ENCODE data around the gene ZNF304. TPM values are rescaled to one million over a fixed set of nuclear protein-coding genes. Genes with fewer than 3 reads are reported as not detected.
A peak's percentile ranks its signal among the peaks of the same experiment; 100 is the strongest.

The ZNF304 gene
- total RNA-seq (6.9 and 7.5 TPM in 2 replicates), polyA plus RNA-seq (2.0 and 3.0 TPM in 2 replicates)

DNA sequence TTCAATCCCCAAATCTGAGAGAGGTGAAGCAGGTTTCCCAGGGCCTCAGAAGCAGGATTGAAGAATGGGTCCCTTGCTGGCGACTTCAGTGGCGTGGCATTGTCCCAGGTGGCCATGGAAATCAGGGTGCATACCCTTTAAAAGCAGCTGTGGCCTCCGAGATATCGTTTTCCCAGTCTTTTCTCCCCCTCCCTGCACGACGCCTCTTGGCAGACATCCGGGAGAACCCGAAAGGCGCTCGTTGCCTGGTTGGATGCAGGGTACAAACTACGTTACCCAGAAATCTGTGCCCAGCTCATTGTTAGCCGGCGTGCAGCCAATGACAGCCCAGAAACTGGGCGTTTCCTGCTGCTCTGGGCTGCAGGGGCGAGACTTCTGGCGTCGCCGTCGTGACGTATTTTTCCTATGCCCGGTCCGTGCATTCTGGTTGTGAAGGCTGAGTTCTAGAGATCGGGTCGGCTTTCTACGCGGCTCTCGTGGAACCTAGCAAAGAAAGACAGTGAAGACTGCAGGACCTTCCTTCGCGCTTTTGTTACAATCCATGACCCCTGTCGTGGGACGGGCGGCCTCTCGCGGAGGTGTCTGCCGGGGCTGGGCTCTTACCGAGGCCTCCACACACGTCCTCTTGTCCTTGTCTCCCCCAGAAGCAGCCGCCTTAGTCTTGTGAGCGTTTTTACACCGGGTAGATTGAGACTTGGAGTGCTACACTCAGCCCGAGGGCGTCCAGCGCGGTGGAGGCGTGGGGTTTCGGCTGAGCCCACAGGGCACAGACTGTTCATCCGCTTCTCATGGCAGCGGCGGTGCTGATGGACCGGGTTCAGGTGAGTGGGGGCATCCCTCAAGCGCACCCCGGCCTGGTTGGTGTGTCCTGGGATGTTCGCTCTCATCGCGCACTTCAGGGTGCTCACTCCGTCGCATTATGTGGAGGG, at the start of gene ZNF304:
Gene ZNF304 (plus strand): TSS at position 395 of the 929 bp plus-strand sequence. CDS start 394 bp downstream, at position 789.
- Histone ChIP-seq H3K27me3 (no peaks in the 10 kb centered on the region), H3K4me3 (peak within 1 kb of the TSS; percentile 85), H3K9me2 (replicated peaks; ENCODE audit: insufficient read depth) (no peaks in the 10 kb centered on the region), H2AFZ (peak within 1 kb of the TSS; percentile 72), H3K36me3 (replicated peaks; ENCODE audit: insufficient read depth, low read depth) (no peaks in the 10 kb centered on the region), H3K79me2 (peaks cover 29% of the 10 kb centered on the region), H3K4me1 (ENCODE audit: insufficient read depth) (peaks cover 12% of the 10 kb centered on the region), H4K20me1 (ENCODE audit: insufficient read depth, poor library complexity, severe bottlenecking) (no peaks in the 10 kb centered on the region), H3K4me2 (peak within 1 kb of the TSS; percentile 98), H3K27ac (peak within 1 kb of the TSS; percentile 88), H3K9me3 (ENCODE audit: low read depth) (no peaks in the 10 kb centered on the region)
- TF ChIP-seq EZH2 (IDR thresholded peaks at IDR 0.05; ENCODE audit: borderline replicate concordance): no peak
- no peak for TF ChIP-seq EZH2phosphoT487 (IDR thresholded peaks at IDR 0.05; ENCODE audit: low read depth, severe bottlenecking, unreplicated experiment)
- TF ChIP-seq, protein P1, sequence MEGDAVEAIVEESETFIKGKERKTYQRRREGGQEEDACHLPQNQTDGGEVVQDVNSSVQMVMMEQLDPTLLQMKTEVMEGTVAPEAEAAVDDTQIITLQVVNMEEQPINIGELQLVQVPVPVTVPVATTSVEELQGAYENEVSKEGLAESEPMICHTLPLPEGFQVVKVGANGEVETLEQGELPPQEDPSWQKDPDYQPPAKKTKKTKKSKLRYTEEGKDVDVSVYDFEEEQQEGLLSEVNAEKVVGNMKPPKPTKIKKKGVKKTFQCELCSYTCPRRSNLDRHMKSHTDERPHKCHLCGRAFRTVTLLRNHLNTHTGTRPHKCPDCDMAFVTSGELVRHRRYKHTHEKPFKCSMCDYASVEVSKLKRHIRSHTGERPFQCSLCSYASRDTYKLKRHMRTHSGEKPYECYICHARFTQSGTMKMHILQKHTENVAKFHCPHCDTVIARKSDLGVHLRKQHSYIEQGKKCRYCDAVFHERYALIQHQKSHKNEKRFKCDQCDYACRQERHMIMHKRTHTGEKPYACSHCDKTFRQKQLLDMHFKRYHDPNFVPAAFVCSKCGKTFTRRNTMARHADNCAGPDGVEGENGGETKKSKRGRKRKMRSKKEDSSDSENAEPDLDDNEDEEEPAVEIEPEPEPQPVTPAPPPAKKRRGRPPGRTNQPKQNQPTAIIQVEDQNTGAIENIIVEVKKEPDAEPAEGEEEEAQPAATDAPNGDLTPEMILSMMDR (IDR thresholded peaks at IDR 0.05; ENCODE audit: poor library complexity): no peak
- WGBS (ENCODE audit: low lambda C conversion rate, missing lambda C conversion rate): 2% methylated on average over 57 of the region's 57 CpGs
- DNase-seq (ENCODE audit: low spot score): peak; percentile 95

DNA sequence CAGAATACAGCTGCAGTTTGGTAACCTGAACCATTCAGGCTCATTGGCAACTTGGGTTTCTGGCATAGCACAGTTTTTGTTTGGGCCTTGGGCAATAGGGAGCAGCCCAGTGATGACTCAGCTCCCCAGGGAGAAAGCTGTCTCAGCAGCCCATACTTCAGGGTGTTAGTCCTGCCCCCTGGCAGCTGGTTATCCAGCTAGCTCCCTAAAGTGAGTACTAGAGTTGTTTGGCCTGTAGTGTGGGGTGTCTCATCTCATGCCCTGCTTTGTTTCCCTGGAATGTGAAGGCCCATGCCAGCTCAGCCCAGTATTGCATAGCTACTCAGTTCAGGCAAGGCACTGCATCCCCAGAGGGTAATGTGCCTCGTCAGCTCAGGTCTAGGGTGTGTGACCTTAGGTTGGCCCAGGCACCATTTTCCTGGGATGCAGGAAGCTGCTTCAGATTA, 49.0 kb upstream of the ZNF304 start:
- Histone ChIP-seq H3K4me1 (ENCODE audit: insufficient read depth) (no peaks in the 10 kb centered on the region), H3K36me3 (replicated peaks; ENCODE audit: insufficient read depth, low read depth) (peaks cover 3% of the 10 kb centered on the region), H2AFZ (no peak overlapping the region), H3K9me2 (replicated peaks; ENCODE audit: insufficient read depth) (no peaks in the 10 kb centered on the region), H3K9me3 (ENCODE audit: low read depth) (no peaks in the 10 kb centered on the region), H3K27ac (no peak overlapping the region), H3K27me3 (no peaks in the 10 kb centered on the region), H3K79me2 (peaks cover 60% of the 10 kb centered on the region), H4K20me1 (ENCODE audit: insufficient read depth, poor library complexity, severe bottlenecking) (peaks cover 8% of the 10 kb centered on the region), H3K4me3 (no peak overlapping the region), H3K4me2 (no peak overlapping the region)
- TF ChIP-seq EZH2 (IDR thresholded peaks at IDR 0.05; ENCODE audit: borderline replicate concordance) (no peak), EZH2phosphoT487 (IDR thresholded peaks at IDR 0.05; ENCODE audit: low read depth, severe bottlenecking, unreplicated experiment) (no peak)
- TF ChIP-seq, protein P1 (IDR thresholded peaks at IDR 0.05; ENCODE audit: poor library complexity): no peak
- WGBS (ENCODE audit: low lambda C conversion rate, missing lambda C conversion rate): 100% methylated on average over 1 of the region's 1 CpG
- DNase-seq (ENCODE audit: low spot score): peak; percentile 52

DNA sequence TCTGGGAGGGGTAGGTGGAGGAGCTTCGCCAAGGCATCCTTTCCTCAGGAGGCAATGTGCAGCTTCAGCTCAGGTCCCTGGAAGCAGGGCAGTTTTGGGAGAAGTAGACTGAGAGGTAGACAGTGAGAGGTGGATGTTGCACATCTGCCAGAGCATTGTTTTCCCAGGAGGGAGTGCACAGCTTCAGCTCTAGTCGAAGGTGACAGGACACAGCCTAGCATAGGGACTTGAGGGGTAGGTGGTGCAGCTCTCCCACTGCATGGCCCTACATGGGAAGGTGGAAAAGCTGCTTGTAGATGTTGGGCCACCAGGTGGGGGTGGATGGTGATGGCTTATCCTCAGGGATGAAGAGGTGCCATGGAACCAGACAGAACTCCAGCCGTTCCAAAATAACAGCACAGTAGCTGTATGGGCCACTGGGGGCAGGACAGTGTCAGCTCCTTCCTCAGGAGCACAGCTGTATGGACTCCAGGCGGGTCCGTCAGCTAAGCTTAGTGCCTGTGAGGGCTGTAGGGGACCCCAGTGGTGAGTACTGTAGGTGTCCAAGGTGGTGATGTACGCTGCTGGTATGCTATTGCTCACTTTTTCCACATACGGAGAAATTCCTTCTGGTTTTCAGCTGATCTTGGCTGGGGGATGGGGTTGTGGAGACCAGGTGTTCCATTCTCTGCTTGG, 48.2 kb upstream of the ZNF304 start:
- Histone ChIP-seq H3K4me3 (no peak overlapping the region), H3K9me2 (replicated peaks; ENCODE audit: insufficient read depth) (no peaks in the 10 kb centered on the region), H3K79me2 (peaks cover 52% of the 10 kb centered on the region), H3K27ac (no peak overlapping the region), H3K36me3 (replicated peaks; ENCODE audit: insufficient read depth, low read depth) (peaks cover 3% of the 10 kb centered on the region), H4K20me1 (ENCODE audit: insufficient read depth, poor library complexity, severe bottlenecking) (peaks cover 8% of the 10 kb centered on the region), H3K4me1 (ENCODE audit: insufficient read depth) (no peaks in the 10 kb centered on the region), H3K4me2 (no peak overlapping the region), H2AFZ (no peak overlapping the region), H3K27me3 (no peaks in the 10 kb centered on the region), H3K9me3 (ENCODE audit: low read depth) (no peaks in the 10 kb centered on the region)
- DNase-seq (ENCODE audit: low spot score): no peak
- TF ChIP-seq, protein P1 (IDR thresholded peaks at IDR 0.05; ENCODE audit: poor library complexity): no peak
- no peak for TF ChIP-seq EZH2phosphoT487 (IDR thresholded peaks at IDR 0.05; ENCODE audit: low read depth, severe bottlenecking, unreplicated experiment)
- no peak for TF ChIP-seq EZH2 (IDR thresholded peaks at IDR 0.05; ENCODE audit: borderline replicate concordance)
- WGBS (ENCODE audit: low lambda C conversion rate, missing lambda C conversion rate): 93% methylated on average over 7 of the region's 7 CpGs
